Breast epithelium (tissue), 4 donors: ENCODE results near the gene BTBD7. TPM values are rescaled to one million over a fixed set of nuclear protein-coding genes. Genes with fewer than 3 reads are reported as not detected.

Experiments used
- DNase-seq, 2 donors: peaks; one replicate each; pipeline ENCODE4 v3.0.0-alpha.2; 2019; ENCODE audit warnings: low spot score in 2 of 2
- H3K27ac ChIP-seq, 2 donors: fragments of 200-600 bp; sonication (generic) in 1 of 2; one replicate each; pipeline ENCODE4 v1.5.1; 2016 to 2019; ENCODE audit warnings: mild to moderate bottlenecking in 1 of 2
- H3K27me3 ChIP-seq, 2 donors: fragments of 200-600 bp; sonication (generic) in 1 of 2; one replicate each; pipeline versions ENCODE4 v1.5.1 to v1.6.0; 2017 to 2019; ENCODE audit warnings: control low read depth in 1 of 2, mild to moderate bottlenecking in 1 of 2
- H3K36me3 ChIP-seq: fragments of 200-600 bp; one replicate; pipeline ENCODE4 v1.5.1; 2019
- H3K4me1 ChIP-seq, 2 donors: fragments of 200-600 bp; sonication (generic); one replicate each; pipeline ENCODE4 v1.5.1; 2016 to 2019; ENCODE audit warnings: control low read depth in 1 of 2
- H3K4me3 ChIP-seq, 3 donors: fragments of 200-600 bp; sonication (generic); 1 replicate in 2 of 3; 2 replicates in 1 of 3; pipeline ENCODE4 v1.5.1; 2016 to 2019; ENCODE audit warnings: mild to moderate bottlenecking in 3 of 3, moderate library complexity in 2 of 3
- H3K9me3 ChIP-seq, 2 donors: fragments of 200-600 bp; sonication (generic) in 1 of 2; one replicate each; pipeline ENCODE4 v1.5.1; 2016 to 2019; ENCODE audit warnings: control low read depth in 1 of 2
- POLR2A ChIP-seq: fragments of 450-650 bp; IDR thresholded peaks from one replicate; pipeline ENCODE4 v1.6.1; 2016; ENCODE audit warnings: antibody characterized with exemption, mild to moderate bottlenecking, moderate library complexity
- POLR2AphosphoS5 ChIP-seq, 3 donors: sonication (generic); formaldehyde crosslinking; IDR thresholded peaks; one replicate each; pipeline ENCODE4 v1.6.1; 2017; ENCODE audit warnings: antibody characterized with exemption in 3 of 3
- intact Hi-C: fragments of 100-400 bp; cut with DNase I; formaldehyde crosslinking; loops from one replicate; pipeline ENCODE4 v1.15.1; 2023; ENCODE audit warnings: low total_unique reads
- total RNA-seq, 3 donors: library from RNA; depleted of rRNA; stranded (reverse); fragments of >200 nt; gene quantifications; one replicate each; pipeline ENCODE4 v1.1.0, GENCODE V29; 2016
- TF ChIP-seq, protein P1 (sequence below), 3 donors: fragments of 450-650 bp; IDR thresholded peaks; one replicate each; pipeline ENCODE4 v1.5.1; 2016 to 2017; ENCODE audit warnings: antibody characterized with exemption in 3 of 3, mild to moderate bottlenecking in 3 of 3, moderate library complexity in 3 of 3

Gene BTBD7
- total RNA-seq, 3 donors from 2014 or later, result 19.7 to 32.8 (median 26.5) TPM

DNA sequence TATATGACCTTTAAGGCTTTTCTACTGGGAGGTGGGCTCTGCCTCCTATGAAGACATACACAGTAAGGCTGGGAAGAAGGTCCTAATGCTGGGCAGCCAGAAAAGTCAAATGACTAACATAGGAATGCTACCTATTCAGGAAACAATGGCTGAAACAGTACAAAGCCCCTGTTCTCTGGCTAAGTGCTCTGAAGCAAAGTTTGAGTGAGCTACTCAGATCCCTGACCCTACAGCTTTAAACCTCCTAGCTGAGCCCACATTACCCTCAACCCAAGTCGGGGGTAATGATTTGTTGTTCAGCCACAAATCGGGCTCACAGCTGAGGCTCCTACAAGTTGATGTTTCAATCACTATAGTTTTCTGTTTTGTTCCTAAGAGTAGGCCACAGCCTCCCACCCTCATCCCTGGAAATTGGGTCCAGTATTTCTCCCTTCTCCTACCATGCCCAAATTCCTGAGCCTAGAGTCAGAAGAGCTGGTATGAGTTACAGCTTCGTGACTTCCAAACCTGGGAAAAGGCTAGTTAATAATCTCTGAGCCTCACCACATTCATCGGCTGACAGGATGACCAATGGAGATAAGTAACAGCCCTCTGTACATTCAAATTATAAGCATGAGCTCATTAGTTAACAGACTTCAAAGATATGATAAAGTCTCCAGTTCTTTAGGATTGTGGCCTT lies 46.5 kb downstream of the BTBD7 start:
- DNase-seq, result no peak
- no peak overlapping the region for H3K4me3 ChIP-seq
- no peaks in the 10 kb centered on the region for H3K4me1 ChIP-seq
- intact Hi-C loops, result no loop called here
- no peaks in the 10 kb centered on the region for H3K36me3 ChIP-seq
- no peaks in the 10 kb centered on the region for H3K9me3 ChIP-seq
- H3K27me3 ChIP-seq, result no peaks in the 10 kb centered on the region
- H3K27ac ChIP-seq, result no peak overlapping the region
- TF ChIP-seq POLR2AphosphoS5 (IDR thresholded peaks at IDR 0.05) (no peak), POLR2A (no peak)
- TF ChIP-seq, protein P1, sequence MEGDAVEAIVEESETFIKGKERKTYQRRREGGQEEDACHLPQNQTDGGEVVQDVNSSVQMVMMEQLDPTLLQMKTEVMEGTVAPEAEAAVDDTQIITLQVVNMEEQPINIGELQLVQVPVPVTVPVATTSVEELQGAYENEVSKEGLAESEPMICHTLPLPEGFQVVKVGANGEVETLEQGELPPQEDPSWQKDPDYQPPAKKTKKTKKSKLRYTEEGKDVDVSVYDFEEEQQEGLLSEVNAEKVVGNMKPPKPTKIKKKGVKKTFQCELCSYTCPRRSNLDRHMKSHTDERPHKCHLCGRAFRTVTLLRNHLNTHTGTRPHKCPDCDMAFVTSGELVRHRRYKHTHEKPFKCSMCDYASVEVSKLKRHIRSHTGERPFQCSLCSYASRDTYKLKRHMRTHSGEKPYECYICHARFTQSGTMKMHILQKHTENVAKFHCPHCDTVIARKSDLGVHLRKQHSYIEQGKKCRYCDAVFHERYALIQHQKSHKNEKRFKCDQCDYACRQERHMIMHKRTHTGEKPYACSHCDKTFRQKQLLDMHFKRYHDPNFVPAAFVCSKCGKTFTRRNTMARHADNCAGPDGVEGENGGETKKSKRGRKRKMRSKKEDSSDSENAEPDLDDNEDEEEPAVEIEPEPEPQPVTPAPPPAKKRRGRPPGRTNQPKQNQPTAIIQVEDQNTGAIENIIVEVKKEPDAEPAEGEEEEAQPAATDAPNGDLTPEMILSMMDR (IDR thresholded peaks at IDR 0.05), result no peak

DNA sequence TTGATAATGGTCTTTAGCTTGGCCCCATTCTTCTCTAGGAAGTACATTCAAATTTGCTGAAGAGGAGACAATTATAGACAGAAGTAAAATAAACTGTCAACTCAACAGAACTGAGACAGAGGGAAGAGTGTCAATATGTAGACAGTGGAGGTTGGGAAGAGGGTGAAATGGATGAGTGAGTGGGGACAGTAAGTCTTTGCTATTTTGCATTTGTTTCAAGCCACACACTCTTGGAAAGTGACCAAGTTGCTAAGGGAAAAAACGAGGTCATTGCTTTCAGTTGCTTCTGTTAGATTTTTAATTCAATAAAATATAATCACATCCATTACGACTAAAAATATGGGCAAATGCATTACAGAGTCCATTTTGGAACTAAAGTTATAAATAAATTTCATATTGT lies 47.8 kb downstream of the BTBD7 start:
- H3K4me3 ChIP-seq, result no peak overlapping the region
- no peak for DNase-seq
- H3K36me3 ChIP-seq, result no peaks in the 10 kb centered on the region
- intact Hi-C loops, result no loop called here
- H3K4me1 ChIP-seq, result no peaks in the 10 kb centered on the region
- H3K27ac ChIP-seq, result no peak overlapping the region
- TF ChIP-seq POLR2A (no peak), POLR2AphosphoS5 (IDR thresholded peaks at IDR 0.05) (no peak)
- TF ChIP-seq, protein P1 (IDR thresholded peaks at IDR 0.05), result no peak
- no peaks in the 10 kb centered on the region for H3K27me3 ChIP-seq
- H3K9me3 ChIP-seq, result no peaks in the 10 kb centered on the region

DNA sequence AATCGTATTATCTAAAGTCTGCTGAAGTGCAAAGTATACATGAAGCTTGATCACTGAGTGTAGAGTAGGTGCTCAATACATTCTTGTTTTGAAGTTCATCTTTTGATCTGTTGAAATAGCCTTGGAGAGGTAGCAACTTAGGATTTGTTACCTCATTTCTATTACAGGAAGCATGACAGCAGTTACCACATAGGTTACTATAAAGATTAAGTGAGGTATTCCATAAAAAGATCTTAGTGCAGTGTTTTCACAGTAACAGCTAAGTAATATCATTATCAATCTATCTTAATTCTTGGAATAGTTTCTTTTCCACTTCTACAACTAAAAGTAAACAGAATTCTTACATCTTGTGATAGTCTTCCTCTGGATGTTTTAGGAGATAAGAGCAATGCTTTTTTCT lies 50.9 kb downstream of the BTBD7 start:
- Histone ChIP-seq H3K27me3 (no peaks in the 10 kb centered on the region), H3K4me1 (no peaks in the 10 kb centered on the region), H3K9me3 (no peaks in the 10 kb centered on the region), H3K36me3 (no peaks in the 10 kb centered on the region), H3K4me3 (no peak overlapping the region), H3K27ac (no peak overlapping the region)
- TF ChIP-seq POLR2AphosphoS5 (IDR thresholded peaks at IDR 0.05), result no peak
- TF ChIP-seq POLR2A, result no peak
- TF ChIP-seq, protein P1 (IDR thresholded peaks at IDR 0.05), result no peak
- no peak for DNase-seq
- intact Hi-C loops, result no loop called here

DNA sequence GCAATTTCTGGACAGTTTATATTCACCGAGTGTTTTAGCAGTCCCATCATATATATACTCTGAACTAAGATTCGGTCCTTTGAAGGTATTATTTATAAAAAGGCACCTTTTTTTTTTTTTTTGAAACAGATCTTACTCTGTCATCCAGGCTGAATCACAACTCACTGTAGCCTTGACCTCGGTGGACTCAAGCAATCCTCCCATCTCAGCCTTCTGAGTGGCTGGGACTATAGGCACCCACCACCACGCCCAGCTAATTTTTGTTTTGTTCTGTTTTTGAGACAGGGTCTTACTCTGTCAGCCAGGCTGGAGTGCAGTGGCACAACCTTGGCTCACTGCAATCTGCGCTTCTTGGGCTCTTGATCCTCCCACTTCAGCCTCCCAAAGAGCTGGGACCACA lies 52.1 kb downstream of the BTBD7 start:
- Histone ChIP-seq H3K27ac (no peak overlapping the region), H3K4me3 (no peak overlapping the region), H3K4me1 (no peaks in the 10 kb centered on the region), H3K36me3 (no peaks in the 10 kb centered on the region), H3K27me3 (no peaks in the 10 kb centered on the region), H3K9me3 (no peaks in the 10 kb centered on the region)
- TF ChIP-seq POLR2A (no peak), POLR2AphosphoS5 (IDR thresholded peaks at IDR 0.05) (no peak)
- TF ChIP-seq, protein P1 (IDR thresholded peaks at IDR 0.05), result no peak
- intact Hi-C loops, result no loop called here
- DNase-seq, result no peak

DNA sequence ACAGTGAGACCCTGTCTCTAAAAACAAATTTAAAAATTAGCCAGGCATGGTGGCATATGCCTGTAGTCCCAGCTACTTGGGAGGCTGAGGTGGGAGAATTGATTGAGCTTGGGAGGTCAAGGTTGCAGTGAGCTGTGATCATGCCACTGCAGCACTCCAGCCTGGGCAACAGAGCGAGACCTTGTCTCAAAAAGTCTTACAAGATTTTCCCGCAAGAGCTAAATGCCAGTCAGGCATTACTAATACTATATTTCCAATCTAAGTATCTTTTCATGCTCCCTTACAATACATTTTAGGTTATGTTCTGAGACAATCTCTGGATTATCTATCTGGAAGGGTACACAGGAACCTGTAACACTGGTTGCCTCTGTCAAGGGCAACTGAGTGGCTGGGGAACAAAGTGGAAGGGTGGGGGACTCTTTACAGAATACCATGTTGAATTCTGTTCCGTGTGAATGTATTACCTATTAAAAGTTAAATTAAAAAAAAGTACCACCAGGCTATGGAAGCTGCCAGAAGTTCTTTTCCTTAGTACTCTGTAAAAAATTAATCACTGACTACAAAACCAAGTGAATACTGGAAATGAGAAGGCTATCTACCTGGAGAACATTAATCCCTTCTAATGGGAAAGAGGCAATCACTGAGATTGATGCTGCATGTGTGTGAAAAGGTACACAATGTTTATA lies 56.7 kb downstream of the BTBD7 start:
- intact Hi-C loops, result no loop called here
- no peaks in the 10 kb centered on the region for H3K4me1 ChIP-seq
- no peak for TF ChIP-seq POLR2A

More for the DNA sequence above, 56.7 kb downstream of the BTBD7 start:
- Histone ChIP-seq H3K27ac (no peak overlapping the region), H3K27me3 (no peaks in the 10 kb centered on the region), H3K36me3 (no peaks in the 10 kb centered on the region), H3K9me3 (no peaks in the 10 kb centered on the region), H3K4me3 (no peak overlapping the region)
- no peak for DNase-seq
